ENCODE measurements around the gene VPS4A. TPM values are rescaled to one million over a fixed set of nuclear protein-coding genes. Genes with fewer than 3 reads are reported as not detected.
A peak's percentile ranks its signal among the peaks of the same experiment; 100 is the strongest.

VPS4A gene
- total and polyA plus RNA-seq, 2 of the 8 experiments (the other 6 are each of a cell fraction or from before 2014, with no cell fraction given), result 14.1 to 24.1 TPM

- H4K20me1 ChIP-seq (replicated peaks in 1 of 2; ENCODE audit: control insufficient read depth in 1 of 2, insufficient read depth in 2 of 2, low read length in 2 of 2), result peaks cover 10 to 30% of the 10 kb centered on the region in 2 experiments
- H3K4me2 ChIP-seq (ENCODE audit: insufficient read depth in 1 of 2, low read depth in 2 of 2, low read length in 2 of 2), result peak overlapping the region; percentile 88 to 97
- no peak overlapping the region for H2AK5ac ChIP-seq (ENCODE audit: low read depth, low read length)
- ChIA-PET POLR2A (ENCODE audit: partially characterized antibody) (interaction anchor here (0.5 to 29.8 kb wide), 17 partner anchors 7 to 742 kb away, joined by 3 to 497 read pairs (median 4); partner anchors contain the start of genes CDH3, CHTF8, COG8 and NIP7), CTCF (ENCODE audit: partially characterized antibody) (interaction anchor here (1.1 to 2.4 kb wide), 3 partner anchors 9 to 428 kb away, joined by 3 to 7 read pairs (median 4); partner anchors contain the start of gene VPS4A)
- H3K14ac ChIP-seq (ENCODE audit: insufficient read length), result no peak overlapping the region
- H3K79me2 ChIP-seq (ENCODE audit: control insufficient read depth in 1 of 2, insufficient read depth in 2 of 2, low read length in 2 of 2), result peaks cover 9 to 49% of the 10 kb centered on the region in 2 experiments
- peaks cover 11% of the 10 kb centered on the region; the same call in 1 of the 2 replicates for H3K23me2 ChIP-seq (ENCODE audit: low read depth, low read length)
- H3K27me3 ChIP-seq (replicated peaks in 1 of 4; ENCODE audit: control insufficient read depth in 3 of 4, extremely low read depth in 1 of 4, insufficient read depth in 3 of 4, low read length in 3 of 4), result no peaks in the 10 kb centered on the region
- H3K4ac ChIP-seq (replicated peaks; ENCODE audit: insufficient read length, low read depth, low read length), result peak overlapping the region; percentile 70
- H2AFZ ChIP-seq (ENCODE audit: low read length), result no peak overlapping the region
- peaks cover 6 to 19% (median 12%) of the 10 kb centered on the region in 4 experiments for H3K4me1 ChIP-seq (replicated peaks in 1 of 4; ENCODE audit: control insufficient read depth in 3 of 4, insufficient read depth in 4 of 4, low read length in 3 of 4)
- no peak overlapping the region for H2BK120ac ChIP-seq (replicated peaks; ENCODE audit: low read depth, low read length)
- peak overlapping the region; percentile 47 for H4K91ac ChIP-seq (replicated peaks; ENCODE audit: insufficient read length, low read length)
- H2BK15ac ChIP-seq (ENCODE audit: low read length), result no peak overlapping the region
- H3K4me3 ChIP-seq (ENCODE audit: extremely low read depth in 1 of 4, insufficient read depth in 2 of 4, low read depth in 3 of 4, low read length in 4 of 4), result peak overlapping the region; percentile 49 to 93 (median 86)
- peaks cover 17% of the 10 kb centered on the region for H3K79me1 ChIP-seq (ENCODE audit: low read depth, low read length)
- H4K8ac ChIP-seq (ENCODE audit: extremely low read depth, insufficient read depth, low read length), result peak overlapping the region; percentile 89; the same call in 1 of the 2 replicates
- no peak overlapping the region for H3K23ac ChIP-seq (ENCODE audit: insufficient read length)
- peak overlapping the region; percentile 87 for H3K18ac ChIP-seq (ENCODE audit: extremely low read depth, low read length)
- peaks cover 17 to 69% (median 34%) of the 10 kb centered on the region in 4 experiments for H3K36me3 ChIP-seq (ENCODE audit: control insufficient read depth in 2 of 4, insufficient read depth in 4 of 4, low read length in 3 of 4)
- peak overlapping the region; percentile 41 to 98 (median 86) for H3K9ac ChIP-seq (replicated peaks in 1 of 4; ENCODE audit: extremely low read depth in 1 of 4, low read depth in 3 of 4, low read length in 3 of 4)
- H4K5ac ChIP-seq (ENCODE audit: insufficient read length, low read depth, low read length), result peak overlapping the region; percentile 78
- no peak for FAIRE-seq
- TF ChIP-seq KDM1A (IDR thresholded peaks at IDR 0.05; ENCODE audit: borderline replicate concordance, low read length) (no peak), ASH2L (IDR thresholded peaks at IDR 0.05; ENCODE audit: low read length) (peak; percentile 42), YY1 (IDR thresholded peaks at IDR 0.05; ENCODE audit: low read depth, low read length) (no peak), RXRA (IDR thresholded peaks at IDR 0.05; ENCODE audit: insufficient read depth, low read depth, low read length) (no peak), NRF1 (IDR thresholded peaks at IDR 0.05; ENCODE audit: low read depth, low read length) (no peak), SIN3A (conservative IDR thresholded peaks at IDR 0.05 in 1 of 2, IDR thresholded peaks at IDR 0.05 in 1 of 2; ENCODE audit: low read depth in 1 of 2, low read length in 2 of 2) (0 out of 4 replicates have a peak, but pooled peaks of 1 of the 2 experiments have one; percentile 73), EP300 (IDR thresholded peaks at IDR 0.05; ENCODE audit: borderline replicate concordance in 1 of 2, low read depth in 2 of 2, low read length in 2 of 2) (no peak), POLR2AphosphoS5 (IDR thresholded peaks at IDR 0.05; ENCODE audit: low read depth, low read length) (0 out of 2 replicates have a peak, but pooled peaks have one; percentile 1), CREB1 (IDR thresholded peaks at IDR 0.05) (no peak), KDM4A (IDR thresholded peaks at IDR 0.05; ENCODE audit: low read depth, low read length, severe bottlenecking) (peak; percentile 66)
- H2BK20ac ChIP-seq (ENCODE audit: low read length), result no peak overlapping the region
- H3K56ac ChIP-seq (replicated peaks; ENCODE audit: insufficient read length, low read depth, low read length), result peak overlapping the region; percentile 55
- no peaks in the 10 kb centered on the region for H3K9me3 ChIP-seq (ENCODE audit: insufficient read depth in 2 of 2, low read depth in 1 of 2, low read length in 1 of 2)
- 9% methylated on average over 70 of the region's 77 CpGs; no CpG with 5 or more reads in 1 of the 2 experiments for WGBS, 2 experiments (ENCODE audit: extremely low coverage in 1 of 2, insufficient coverage in 1 of 2, insufficient read length in 1 of 2, insufficient replicate concordance in 2 of 2, low coverage in 1 of 2, low lambda C conversion rate in 2 of 2, missing lambda C conversion rate in 1 of 2)
- DNase-seq (ENCODE audit: low read depth in 1 of 2, low spot score in 2 of 2), result no peak
- peak overlapping the region; percentile 65; the same call in 1 of the 2 replicates for H3K27ac ChIP-seq (ENCODE audit: low read depth, low read length)
- no peak overlapping the region for H2BK12ac ChIP-seq (ENCODE audit: low read depth, low read length)
- peak overlapping the region; percentile 66; the same call in 1 of the 2 replicates for H2BK5ac ChIP-seq (ENCODE audit: low read depth, low read length)
Measured at GRCh38 chr16:69329369-69330285, 18.5 kb downstream of the VPS4A start.

Measured in H1 (cell line).